ENCODE measurements around the gene FBXW7. TPM values are rescaled to one million over a fixed set of nuclear protein-coding genes. Genes with fewer than 3 reads are reported as not detected.
A peak's percentile ranks its signal among the peaks of the same experiment; 100 is the strongest.
"Not testable (repeated sequence)": the region's sequence is repeated elsewhere in the genome, so short reads cannot be mapped to it uniquely, and the experiment has no call there.

The FBXW7 gene
- total and polyA plus RNA-seq, 2 donors (not counting 1 experiment from before 2014, with no cell fraction given): 23.0 to 125 TPM

DNA sequence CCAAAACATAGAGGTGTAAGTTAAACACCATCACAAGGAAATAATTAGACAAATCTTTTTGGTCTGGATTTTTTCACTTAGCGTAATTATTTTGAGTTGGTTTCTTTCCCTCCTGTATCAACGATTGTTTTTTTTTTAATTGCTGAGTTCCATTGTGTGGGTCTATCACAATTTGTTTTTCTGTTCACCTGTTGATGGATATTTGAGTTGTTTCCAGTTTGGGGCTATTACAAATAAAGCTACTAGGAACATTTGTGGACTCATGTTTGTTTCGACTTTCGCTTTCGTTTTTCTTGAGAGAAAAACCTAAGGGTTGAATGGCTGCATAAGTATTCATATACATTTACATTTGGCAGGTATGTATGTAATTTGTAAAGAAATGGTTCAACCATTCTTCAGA is 20.4 kb upstream of the FBXW7 start:
- Histone ChIP-seq H3K27me3 (replicated peaks in 1 of 4; ENCODE audit: control extremely low read depth in 1 of 4, control insufficient read depth in 3 of 4, insufficient read depth in 4 of 4, low read length in 3 of 4) (no peaks in the 10 kb centered on the region), H3K4me2 (replicated peaks; ENCODE audit: low read depth, low read length, poor library complexity, severe bottlenecking) (peak overlapping the region; percentile 38), H3K9me3 (ENCODE audit: control extremely low read depth in 1 of 3, control insufficient read depth in 2 of 3, insufficient read depth in 1 of 3, low read length in 2 of 3) (no peaks in the 10 kb centered on the region), H3K27ac (ENCODE audit: low read length in 2 of 2) (peak overlapping the region in 1 of 2 donors; percentile 8), H3K4me3 (ENCODE audit: control extremely low read depth in 1 of 5, extremely low read depth in 1 of 5, insufficient read depth in 1 of 5, low read depth in 2 of 5, low read length in 4 of 5) (peak overlapping the region in 3 of 5 experiments; percentile 9 to 24 (median 11)), H3K36me3 (replicated peaks in 1 of 2; ENCODE audit: control extremely low read depth in 1 of 2, control insufficient read depth in 1 of 2, extremely low read depth in 1 of 2, insufficient read depth in 2 of 2, low read length in 1 of 2) (no peaks in the 10 kb centered on the region), H3K9ac (ENCODE audit: low read length) (peak overlapping the region; percentile 43), H3K79me2 (ENCODE audit: control insufficient read depth, insufficient read depth, low read length) (no peaks in the 10 kb centered on the region), H2AFZ (ENCODE audit: insufficient read depth, low read depth, low read length, poor library complexity, severe bottlenecking) (no peak overlapping the region), H4K20me1 (ENCODE audit: control insufficient read depth, insufficient read depth, low read length, poor library complexity, severe bottlenecking) (no peaks in the 10 kb centered on the region), H3K4me1 (ENCODE audit: control insufficient read depth in 2 of 2, insufficient read depth in 2 of 2, low read length in 2 of 2) (peaks cover 32 to 37% of the 10 kb centered on the region in 2 donors)
- ChIA-PET CTCF (no interaction called here), POLR2A (no interaction called here)
- intact Hi-C loops (cut with micrococcal nuclease): loop anchor here (5.0 kb wide), 1 partner anchor 86 kb away; no protein-coding TSS in a partner anchor
- no peaks in the 10 kb centered on the region for H3K27me3 Mint-ChIP-seq
- H3K9me3 Mint-ChIP-seq (ENCODE audit: insufficient read depth): no peaks in the 10 kb centered on the region
- no peak for TF ChIP-seq EZH2 (IDR thresholded peaks at IDR 0.05; ENCODE audit: borderline replicate concordance, insufficient read depth, low read depth, low read length, poor library complexity, severe bottlenecking)
- TF ChIP-seq, protein P1, sequence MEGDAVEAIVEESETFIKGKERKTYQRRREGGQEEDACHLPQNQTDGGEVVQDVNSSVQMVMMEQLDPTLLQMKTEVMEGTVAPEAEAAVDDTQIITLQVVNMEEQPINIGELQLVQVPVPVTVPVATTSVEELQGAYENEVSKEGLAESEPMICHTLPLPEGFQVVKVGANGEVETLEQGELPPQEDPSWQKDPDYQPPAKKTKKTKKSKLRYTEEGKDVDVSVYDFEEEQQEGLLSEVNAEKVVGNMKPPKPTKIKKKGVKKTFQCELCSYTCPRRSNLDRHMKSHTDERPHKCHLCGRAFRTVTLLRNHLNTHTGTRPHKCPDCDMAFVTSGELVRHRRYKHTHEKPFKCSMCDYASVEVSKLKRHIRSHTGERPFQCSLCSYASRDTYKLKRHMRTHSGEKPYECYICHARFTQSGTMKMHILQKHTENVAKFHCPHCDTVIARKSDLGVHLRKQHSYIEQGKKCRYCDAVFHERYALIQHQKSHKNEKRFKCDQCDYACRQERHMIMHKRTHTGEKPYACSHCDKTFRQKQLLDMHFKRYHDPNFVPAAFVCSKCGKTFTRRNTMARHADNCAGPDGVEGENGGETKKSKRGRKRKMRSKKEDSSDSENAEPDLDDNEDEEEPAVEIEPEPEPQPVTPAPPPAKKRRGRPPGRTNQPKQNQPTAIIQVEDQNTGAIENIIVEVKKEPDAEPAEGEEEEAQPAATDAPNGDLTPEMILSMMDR (IDR thresholded peaks at IDR 0.05): no peak
- peak overlapping the region; percentile 84 for H3K4me3 Mint-ChIP-seq
- WGBS (ENCODE audit: insufficient coverage): no CpG with 5 or more reads among the region's 5 CpGs
- ATAC-seq (ENCODE audit: low read depth) (no peak), DNase-seq (peak; percentile 41)
- peaks cover 62% of the 10 kb centered on the region for H3K4me1 Mint-ChIP-seq
- H3K27ac Mint-ChIP-seq: peak overlapping the region; percentile 91

DNA sequence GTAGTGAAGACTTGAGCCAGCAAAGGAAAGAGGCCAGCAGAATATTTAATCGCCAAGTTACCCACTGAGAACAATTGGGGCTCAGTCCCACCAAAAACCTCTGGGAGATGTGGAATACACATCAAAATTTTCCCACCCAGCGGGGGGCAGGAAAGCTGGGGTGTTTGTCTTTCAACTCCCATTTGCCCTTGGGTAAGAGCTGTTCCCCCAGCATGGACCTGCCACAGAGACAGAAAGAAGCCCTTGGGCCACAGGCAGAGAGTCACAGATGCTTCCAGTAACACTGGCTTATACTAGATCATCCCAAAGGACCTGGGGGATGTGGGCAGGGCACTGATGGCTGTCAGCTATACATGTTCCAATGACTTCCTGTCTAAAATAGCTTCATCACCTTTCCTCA is 18.9 kb upstream of the FBXW7 start:
- intact Hi-C loops (cut with micrococcal nuclease): loop anchor here (5.0 kb wide), 2 partner anchors 33 to 88 kb away; no protein-coding TSS in a partner anchor
- Histone ChIP-seq H3K9me3 (ENCODE audit: control extremely low read depth in 1 of 3, control insufficient read depth in 2 of 3, insufficient read depth in 1 of 3, low read length in 2 of 3) (no peaks in the 10 kb centered on the region), H3K4me3 (ENCODE audit: control extremely low read depth in 1 of 5, extremely low read depth in 1 of 5, insufficient read depth in 1 of 5, low read depth in 2 of 5, low read length in 4 of 5) (no peak overlapping the region), H4K20me1 (ENCODE audit: control insufficient read depth, insufficient read depth, low read length, poor library complexity, severe bottlenecking) (no peaks in the 10 kb centered on the region), H3K9ac (ENCODE audit: low read length) (no peak overlapping the region), H3K27me3 (replicated peaks in 1 of 4; ENCODE audit: control extremely low read depth in 1 of 4, control insufficient read depth in 3 of 4, insufficient read depth in 4 of 4, low read length in 3 of 4) (no peaks in the 10 kb centered on the region), H3K4me2 (replicated peaks; ENCODE audit: low read depth, low read length, poor library complexity, severe bottlenecking) (no peak overlapping the region), H2AFZ (ENCODE audit: insufficient read depth, low read depth, low read length, poor library complexity, severe bottlenecking) (peak overlapping the region; percentile 48), H3K79me2 (ENCODE audit: control insufficient read depth, insufficient read depth, low read length) (no peaks in the 10 kb centered on the region), H3K27ac (ENCODE audit: low read length in 2 of 2) (peak overlapping the region in 1 of 2 donors; percentile 32), H3K36me3 (replicated peaks in 1 of 2; ENCODE audit: control extremely low read depth in 1 of 2, control insufficient read depth in 1 of 2, extremely low read depth in 1 of 2, insufficient read depth in 2 of 2, low read length in 1 of 2) (no peaks in the 10 kb centered on the region), H3K4me1 (ENCODE audit: control insufficient read depth in 2 of 2, insufficient read depth in 2 of 2, low read length in 2 of 2) (peaks cover 32 to 37% of the 10 kb centered on the region in 2 donors)
- peak overlapping the region; percentile 75 for H3K27ac Mint-ChIP-seq
- no peaks in the 10 kb centered on the region for H3K27me3 Mint-ChIP-seq
- no peak for TF ChIP-seq EZH2 (IDR thresholded peaks at IDR 0.05; ENCODE audit: borderline replicate concordance, insufficient read depth, low read depth, low read length, poor library complexity, severe bottlenecking)
- TF ChIP-seq, protein P1 (IDR thresholded peaks at IDR 0.05): no peak
- peak overlapping the region; percentile 69 for H3K4me3 Mint-ChIP-seq
- ATAC-seq (ENCODE audit: low read depth) (no peak), DNase-seq (no peak)
- peaks cover 59% of the 10 kb centered on the region for H3K4me1 Mint-ChIP-seq
- WGBS (ENCODE audit: insufficient coverage): 80% methylated on average over 1 of the region's 2 CpGs
- no peaks in the 10 kb centered on the region for H3K9me3 Mint-ChIP-seq (ENCODE audit: insufficient read depth)
- ChIA-PET CTCF (interaction anchor here (0.5 to 2.6 kb wide), 5 partner anchors 12 to 56 kb away, joined by 3 to 14 read pairs (median 4); partner anchors contain the start of gene FBXW7), POLR2A (interaction anchor here (0.6 to 2.0 kb wide), 6 partner anchors 18 to 1146 kb away, joined by 3 to 9 read pairs (median 6); partner anchors contain the start of gene FBXW7)

DNA sequence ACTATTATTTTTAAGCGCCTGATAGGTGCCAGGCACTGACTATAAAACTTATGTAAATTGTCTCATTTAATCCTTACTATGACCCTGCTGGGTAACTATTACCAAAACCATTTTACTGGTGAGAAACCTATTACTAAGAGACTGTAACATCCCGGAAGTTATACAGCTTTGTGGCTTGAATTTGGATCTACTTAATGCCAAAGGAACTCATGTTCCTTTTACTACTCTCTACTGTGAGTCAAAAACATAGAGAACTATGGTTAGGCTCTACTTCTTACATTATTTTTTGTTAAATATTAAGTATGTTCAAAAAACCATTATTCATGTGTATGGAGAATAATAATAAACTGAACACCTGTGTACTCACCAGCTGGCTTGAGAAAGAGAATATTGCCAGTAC is 14.8 kb upstream of the FBXW7 start:
- H3K4me3 ChIP-seq (ENCODE audit: control extremely low read depth in 1 of 5, extremely low read depth in 1 of 5, insufficient read depth in 1 of 5, low read depth in 2 of 5, low read length in 4 of 5); H3K27me3 Mint-ChIP-seq; H3K27ac Mint-ChIP-seq; H3K9me3 ChIP-seq (ENCODE audit: control extremely low read depth in 1 of 3, control insufficient read depth in 2 of 3, insufficient read depth in 1 of 3, low read length in 2 of 3); H3K27me3 ChIP-seq (replicated peaks in 1 of 4; ENCODE audit: control extremely low read depth in 1 of 4, control insufficient read depth in 3 of 4, insufficient read depth in 4 of 4, low read length in 3 of 4); DNase-seq; H4K20me1 ChIP-seq (ENCODE audit: control insufficient read depth, insufficient read depth, low read length, poor library complexity, severe bottlenecking); H3K27ac ChIP-seq (ENCODE audit: low read length in 2 of 2); H2AFZ ChIP-seq (ENCODE audit: insufficient read depth, low read depth, low read length, poor library complexity, severe bottlenecking); H3K36me3 ChIP-seq (replicated peaks in 1 of 2; ENCODE audit: control extremely low read depth in 1 of 2, control insufficient read depth in 1 of 2, extremely low read depth in 1 of 2, insufficient read depth in 2 of 2, low read length in 1 of 2); H3K9me3 Mint-ChIP-seq (ENCODE audit: insufficient read depth); H3K4me3 Mint-ChIP-seq; ATAC-seq (ENCODE audit: low read depth); H3K9ac ChIP-seq (ENCODE audit: low read length); POLR2A ChIA-PET; H3K4me2 ChIP-seq (replicated peaks; ENCODE audit: low read depth, low read length, poor library complexity, severe bottlenecking): not testable (repeated sequence)
- Histone ChIP-seq H3K79me2 (ENCODE audit: control insufficient read depth, insufficient read depth, low read length) (peaks cover 17% of the 10 kb centered on the region), H3K4me1 (ENCODE audit: control insufficient read depth in 2 of 2, insufficient read depth in 2 of 2, low read length in 2 of 2) (peaks cover 32 to 37% of the 10 kb centered on the region in 2 donors)
- no CpG with 5 or more reads among the region's 2 CpGs for WGBS (ENCODE audit: insufficient coverage)
- CTCF ChIA-PET: interaction anchor here (1.1 kb wide), 1 partner anchor 15 kb away, joined by 3 read pairs; no protein-coding TSS in a partner anchor
- H3K4me1 Mint-ChIP-seq: peaks cover 43% of the 10 kb centered on the region
- intact Hi-C loops (cut with micrococcal nuclease): loop anchor here (5.0 kb wide), 1 partner anchor 37 kb away; no protein-coding TSS in a partner anchor
